ENCODE data around the gene PKHD1. TPM values are rescaled to one million over a fixed set of nuclear protein-coding genes. Genes with fewer than 3 reads are reported as not detected.

The PKHD1 gene
- total RNA-seq, 4 donors from 2014 or later, result 0.16 to 0.60 (median 0.32) TPM

- Histone ChIP-seq H3K36me3 (no peaks in the 10 kb centered on the region), H3K27ac (no peak overlapping the region), H3K4me1 (no peaks in the 10 kb centered on the region), H3K9me3 (no peaks in the 10 kb centered on the region), H3K27me3 (no peaks in the 10 kb centered on the region), H3K4me3 (no peak overlapping the region)
- TF ChIP-seq CTCF (IDR thresholded peaks at IDR 0.05) (no peak), EP300 (IDR thresholded peaks at IDR 0.05; ENCODE audit: low read depth) (no peak), POLR2A (IDR thresholded peaks at IDR 0.05) (no peak), POLR2AphosphoS5 (IDR thresholded peaks at IDR 0.05) (no peak)
- no peak for DNase-seq
- in situ Hi-C loops (cut with MboI; ENCODE audit: low pct_ligation_motif_present in 1 of 4, low pct_unique_long_range_greater_than_20kb in 1 of 4, low sequenced_read_pairs in 3 of 4) (no loop called here), intact Hi-C loops (cut with DNase I; ENCODE audit: low total_unique reads) (no loop called here)
Measured at GRCh38 chr6:51648236-51648635, 439.2 kb downstream of the PKHD1 start.

- Histone ChIP-seq H3K4me3 (no peak overlapping the region), H3K36me3 (no peaks in the 10 kb centered on the region), H3K4me1 (no peaks in the 10 kb centered on the region), H3K27me3 (no peaks in the 10 kb centered on the region), H3K27ac (no peak overlapping the region), H3K9me3 (no peaks in the 10 kb centered on the region)
- intact Hi-C loops (cut with DNase I; ENCODE audit: low total_unique reads) (no loop called here), in situ Hi-C loops (cut with MboI; ENCODE audit: low pct_ligation_motif_present in 1 of 4, low pct_unique_long_range_greater_than_20kb in 1 of 4, low sequenced_read_pairs in 3 of 4) (no loop called here)
- TF ChIP-seq POLR2AphosphoS5 (IDR thresholded peaks at IDR 0.05), result no peak
- no peak for TF ChIP-seq CTCF (IDR thresholded peaks at IDR 0.05)
- no peak for TF ChIP-seq EP300 (IDR thresholded peaks at IDR 0.05; ENCODE audit: low read depth)
- no peak for TF ChIP-seq POLR2A (IDR thresholded peaks at IDR 0.05)
- WGBS, 2 donors (ENCODE audit: low coverage in 1 of 2), result 73% methylated on average over 2 of the region's 2 CpGs; no CpG with 5 or more reads in 1 of the 2 donors
- no peak for DNase-seq
Measured at GRCh38 chr6:51644426-51644825, 443.0 kb downstream of the PKHD1 start.

- whole genome bisulfite sequencing, 2 donors (ENCODE audit: low coverage in 1 of 2), result 76% methylated on average over 5 to 6 of the region's 6 CpGs
- Histone ChIP-seq H3K4me3 (no peak overlapping the region), H3K9me3 (no peaks in the 10 kb centered on the region), H3K36me3 (no peaks in the 10 kb centered on the region), H3K27me3 (no peaks in the 10 kb centered on the region), H3K27ac (no peak overlapping the region), H3K4me1 (no peaks in the 10 kb centered on the region)
- DNase-seq, result no peak
- TF ChIP-seq POLR2AphosphoS5 (IDR thresholded peaks at IDR 0.05) (no peak), EP300 (IDR thresholded peaks at IDR 0.05; ENCODE audit: low read depth) (no peak), CTCF (IDR thresholded peaks at IDR 0.05) (no peak), POLR2A (IDR thresholded peaks at IDR 0.05) (no peak)
- intact Hi-C loops (cut with DNase I; ENCODE audit: low total_unique reads) (no loop called here), in situ Hi-C loops (cut with MboI; ENCODE audit: low pct_ligation_motif_present in 1 of 4, low pct_unique_long_range_greater_than_20kb in 1 of 4, low sequenced_read_pairs in 3 of 4) (no loop called here)
Measured at GRCh38 chr6:51640021-51640420, 447.4 kb downstream of the PKHD1 start.

- no peak for DNase-seq
- in situ Hi-C loops (cut with MboI; ENCODE audit: low pct_ligation_motif_present in 1 of 4, low pct_unique_long_range_greater_than_20kb in 1 of 4, low sequenced_read_pairs in 3 of 4), result no loop called here
- no peaks in the 10 kb centered on the region for H3K4me1 ChIP-seq
- no peaks in the 10 kb centered on the region for H3K36me3 ChIP-seq
- H3K27ac ChIP-seq, result no peak overlapping the region
- intact Hi-C loops (cut with DNase I; ENCODE audit: low total_unique reads), result no loop called here
- H3K9me3 ChIP-seq, result no peaks in the 10 kb centered on the region
- 25 to 63% methylated on average over 1 of the region's 1 CpG for WGBS, 2 donors (ENCODE audit: low coverage in 1 of 2)
- no peaks in the 10 kb centered on the region for H3K27me3 ChIP-seq
- no peak overlapping the region for H3K4me3 ChIP-seq
- TF ChIP-seq POLR2A (IDR thresholded peaks at IDR 0.05) (no peak), EP300 (IDR thresholded peaks at IDR 0.05; ENCODE audit: low read depth) (no peak), CTCF (IDR thresholded peaks at IDR 0.05) (no peak), POLR2AphosphoS5 (IDR thresholded peaks at IDR 0.05) (no peak)
Measured at GRCh38 chr6:51633424-51633823, 454.0 kb downstream of the PKHD1 start.
